Breast epithelium (tissue), 4 donors: ENCODE results near the gene CD209. TPM values are rescaled to one million over a fixed set of nuclear protein-coding genes. Genes with fewer than 3 reads are reported as not detected.
A peak's percentile ranks its signal among the peaks of the same experiment; 100 is the strongest.

Experiments
- DNase-seq, 2 donors: peaks; one replicate each; pipeline ENCODE4 v3.0.0-alpha.2; 2019; ENCODE audit warnings: low spot score in 2 of 2
- H3K27ac ChIP-seq, 2 donors: fragments of 200-600 bp; sonication (generic) in 1 of 2; one replicate each; pipeline ENCODE4 v1.5.1; 2016 to 2019; ENCODE audit warnings: mild to moderate bottlenecking in 1 of 2
- H3K27me3 ChIP-seq, 2 donors: fragments of 200-600 bp; sonication (generic) in 1 of 2; one replicate each; pipeline versions ENCODE4 v1.5.1 to v1.6.0; 2017 to 2019; ENCODE audit warnings: control low read depth in 1 of 2, mild to moderate bottlenecking in 1 of 2
- H3K36me3 ChIP-seq: fragments of 200-600 bp; one replicate; pipeline ENCODE4 v1.5.1; 2019
- H3K4me1 ChIP-seq, 2 donors: fragments of 200-600 bp; sonication (generic); one replicate each; pipeline ENCODE4 v1.5.1; 2016 to 2019; ENCODE audit warnings: control low read depth in 1 of 2
- H3K4me3 ChIP-seq, 3 donors: fragments of 200-600 bp; sonication (generic); 1 replicate in 2 of 3; 2 replicates in 1 of 3; pipeline ENCODE4 v1.5.1; 2016 to 2019; ENCODE audit warnings: mild to moderate bottlenecking in 3 of 3, moderate library complexity in 2 of 3
- H3K9me3 ChIP-seq, 2 donors: fragments of 200-600 bp; sonication (generic) in 1 of 2; one replicate each; pipeline ENCODE4 v1.5.1; 2016 to 2019; ENCODE audit warnings: control low read depth in 1 of 2
- POLR2A ChIP-seq: fragments of 450-650 bp; IDR thresholded peaks from one replicate; pipeline ENCODE4 v1.6.1; 2016; ENCODE audit warnings: antibody characterized with exemption, mild to moderate bottlenecking, moderate library complexity
- POLR2AphosphoS5 ChIP-seq, 3 donors: sonication (generic); formaldehyde crosslinking; IDR thresholded peaks; one replicate each; pipeline ENCODE4 v1.6.1; 2017; ENCODE audit warnings: antibody characterized with exemption in 3 of 3
- intact Hi-C: fragments of 100-400 bp; cut with DNase I; formaldehyde crosslinking; loops from one replicate; pipeline ENCODE4 v1.15.1; 2023; ENCODE audit warnings: low total_unique reads
- total RNA-seq, 3 donors: library from RNA; depleted of rRNA; stranded (reverse); fragments of >200 nt; gene quantifications; one replicate each; pipeline ENCODE4 v1.1.0, GENCODE V29; 2016
- TF ChIP-seq, protein P1 (sequence below), 3 donors: fragments of 450-650 bp; IDR thresholded peaks; one replicate each; pipeline ENCODE4 v1.5.1; 2016 to 2017; ENCODE audit warnings: antibody characterized with exemption in 3 of 3, mild to moderate bottlenecking in 3 of 3, moderate library complexity in 3 of 3

The CD209 gene
- total RNA-seq, 3 donors from 2014 or later: 2.3 to 9.8 (median 2.6) TPM

DNA sequence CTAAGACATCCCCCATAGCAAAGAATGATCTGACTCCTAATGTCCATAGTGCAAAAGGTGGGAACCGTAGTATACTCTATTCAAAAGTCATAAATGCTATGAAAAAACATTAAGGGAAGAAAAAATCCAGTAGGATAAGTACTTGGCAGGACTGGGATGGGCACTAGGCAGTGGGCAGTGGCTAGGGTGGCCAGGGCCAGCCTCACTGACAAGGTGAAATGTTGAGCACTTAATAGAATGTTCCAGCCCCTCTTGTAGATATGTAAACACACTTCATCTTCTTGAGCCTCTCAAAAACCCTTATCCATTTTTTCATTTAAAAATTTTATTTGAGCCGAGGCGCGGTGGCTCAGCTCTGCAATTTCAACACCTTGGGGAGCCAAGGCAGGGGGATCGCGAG is 14.0 kb downstream of the CD209 start:
- Histone ChIP-seq H3K36me3 (no peaks in the 10 kb centered on the region), H3K4me3 (no peak overlapping the region), H3K27me3 (peaks cover 5 to 46% of the 10 kb centered on the region in 2 donors), H3K9me3 (no peaks in the 10 kb centered on the region), H3K4me1 (no peaks in the 10 kb centered on the region), H3K27ac (no peak overlapping the region)
- DNase-seq: no peak
- TF ChIP-seq, protein P1, sequence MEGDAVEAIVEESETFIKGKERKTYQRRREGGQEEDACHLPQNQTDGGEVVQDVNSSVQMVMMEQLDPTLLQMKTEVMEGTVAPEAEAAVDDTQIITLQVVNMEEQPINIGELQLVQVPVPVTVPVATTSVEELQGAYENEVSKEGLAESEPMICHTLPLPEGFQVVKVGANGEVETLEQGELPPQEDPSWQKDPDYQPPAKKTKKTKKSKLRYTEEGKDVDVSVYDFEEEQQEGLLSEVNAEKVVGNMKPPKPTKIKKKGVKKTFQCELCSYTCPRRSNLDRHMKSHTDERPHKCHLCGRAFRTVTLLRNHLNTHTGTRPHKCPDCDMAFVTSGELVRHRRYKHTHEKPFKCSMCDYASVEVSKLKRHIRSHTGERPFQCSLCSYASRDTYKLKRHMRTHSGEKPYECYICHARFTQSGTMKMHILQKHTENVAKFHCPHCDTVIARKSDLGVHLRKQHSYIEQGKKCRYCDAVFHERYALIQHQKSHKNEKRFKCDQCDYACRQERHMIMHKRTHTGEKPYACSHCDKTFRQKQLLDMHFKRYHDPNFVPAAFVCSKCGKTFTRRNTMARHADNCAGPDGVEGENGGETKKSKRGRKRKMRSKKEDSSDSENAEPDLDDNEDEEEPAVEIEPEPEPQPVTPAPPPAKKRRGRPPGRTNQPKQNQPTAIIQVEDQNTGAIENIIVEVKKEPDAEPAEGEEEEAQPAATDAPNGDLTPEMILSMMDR (IDR thresholded peaks at IDR 0.05): no peak
- TF ChIP-seq POLR2AphosphoS5 (IDR thresholded peaks at IDR 0.05): no peak
- no peak for TF ChIP-seq POLR2A
- intact Hi-C loops: no loop called here

DNA sequence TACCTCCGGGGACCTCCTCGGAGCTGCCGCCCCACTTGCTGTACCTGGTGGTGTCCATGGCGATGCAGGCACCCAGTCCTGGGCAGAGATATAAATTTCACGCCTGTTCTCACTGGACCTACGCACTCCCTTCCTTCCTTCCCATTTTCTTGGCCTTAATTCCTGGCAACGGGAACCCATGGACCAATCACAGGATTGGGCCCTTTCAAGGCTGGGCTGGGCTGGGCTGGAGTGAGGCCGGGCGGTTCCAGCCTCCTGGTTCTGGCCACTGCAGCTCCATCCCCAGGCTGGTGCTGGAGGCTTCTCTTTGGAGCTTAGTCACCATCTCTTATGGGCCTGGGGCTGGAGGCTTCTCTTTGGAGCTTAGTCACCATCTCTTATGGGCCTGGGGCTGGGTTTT is 15.3 kb downstream of the CD209 start, which contains the start of gene CLEC4G:
CLEC4G (minus strand) TSS at position 66 of the 400 bp plus-strand sequence; CDS start at position 58, 8 bp downstream.
- intact Hi-C loops: no loop called here
- Histone ChIP-seq H3K27me3 (peaks cover 5 to 55% of the 10 kb centered on the region in 2 donors), H3K36me3 (no peaks in the 10 kb centered on the region), H3K27ac (no peak within 1 kb of the TSS), H3K4me1 (no peaks in the 10 kb centered on the region), H3K9me3 (no peaks in the 10 kb centered on the region), H3K4me3 (no peak within 1 kb of the TSS)
- TF ChIP-seq POLR2AphosphoS5 (IDR thresholded peaks at IDR 0.05) (no peak), POLR2A (no peak)
- TF ChIP-seq, protein P1 (IDR thresholded peaks at IDR 0.05): no peak
- DNase-seq: no peak

DNA sequence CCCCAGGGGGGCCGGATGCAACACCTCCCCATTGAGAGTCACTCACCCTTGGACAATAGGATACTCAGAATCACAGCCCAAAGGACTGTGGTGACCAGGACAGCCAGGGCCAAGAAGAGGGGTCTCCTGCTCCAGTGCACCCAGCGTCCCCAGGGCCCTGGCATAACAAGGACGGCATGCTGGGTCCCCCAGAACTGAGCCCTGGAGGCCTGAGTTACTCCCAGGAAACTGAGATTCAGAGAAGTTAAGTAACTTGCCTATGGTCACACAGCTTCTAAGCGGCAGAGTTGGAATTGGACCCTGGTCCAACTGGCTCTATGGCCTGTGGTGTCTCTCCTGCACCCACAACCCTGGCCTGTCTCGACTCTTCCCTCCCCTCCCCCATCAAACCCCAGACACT is 15.7 kb downstream of the CD209 start:
- peaks cover 5 to 55% of the 10 kb centered on the region in 2 donors for H3K27me3 ChIP-seq
- intact Hi-C loops: no loop called here
- no peaks in the 10 kb centered on the region for H3K36me3 ChIP-seq
- H3K4me3 ChIP-seq: no peak overlapping the region
- DNase-seq: no peak
- no peaks in the 10 kb centered on the region for H3K4me1 ChIP-seq
- no peaks in the 10 kb centered on the region for H3K9me3 ChIP-seq
- TF ChIP-seq, protein P1 (IDR thresholded peaks at IDR 0.05): no peak
- TF ChIP-seq POLR2AphosphoS5 (IDR thresholded peaks at IDR 0.05) (no peak), POLR2A (no peak)
- H3K27ac ChIP-seq: no peak overlapping the region

DNA sequence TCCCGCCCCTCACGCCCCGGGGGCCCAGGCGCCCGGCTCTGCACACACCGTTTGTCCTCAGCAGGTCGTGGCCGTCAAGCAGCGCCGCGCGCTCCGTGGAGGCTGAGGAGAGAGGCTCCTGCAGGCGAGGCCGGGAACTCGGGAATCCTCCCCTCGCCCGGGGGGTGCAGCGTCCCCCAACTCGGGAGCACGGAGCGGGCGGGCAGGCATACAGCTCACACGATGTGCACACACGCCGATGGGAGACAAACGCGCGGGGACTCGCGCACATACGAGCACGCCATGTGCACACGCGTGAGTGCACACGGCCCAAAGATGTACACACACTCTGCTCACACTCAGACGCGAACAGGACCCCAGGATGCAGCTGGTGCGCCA is 16.1 kb downstream of the CD209 start:
- no peak for DNase-seq
- Histone ChIP-seq H3K27me3 (peaks cover 5 to 55% of the 10 kb centered on the region in 2 donors), H3K36me3 (no peaks in the 10 kb centered on the region), H3K4me1 (no peaks in the 10 kb centered on the region), H3K4me3 (no peak overlapping the region), H3K27ac (no peak overlapping the region), H3K9me3 (no peaks in the 10 kb centered on the region)
- intact Hi-C loops: no loop called here
- TF ChIP-seq POLR2AphosphoS5 (IDR thresholded peaks at IDR 0.05) (no peak), POLR2A (no peak)
- TF ChIP-seq, protein P1 (IDR thresholded peaks at IDR 0.05): no peak

DNA sequence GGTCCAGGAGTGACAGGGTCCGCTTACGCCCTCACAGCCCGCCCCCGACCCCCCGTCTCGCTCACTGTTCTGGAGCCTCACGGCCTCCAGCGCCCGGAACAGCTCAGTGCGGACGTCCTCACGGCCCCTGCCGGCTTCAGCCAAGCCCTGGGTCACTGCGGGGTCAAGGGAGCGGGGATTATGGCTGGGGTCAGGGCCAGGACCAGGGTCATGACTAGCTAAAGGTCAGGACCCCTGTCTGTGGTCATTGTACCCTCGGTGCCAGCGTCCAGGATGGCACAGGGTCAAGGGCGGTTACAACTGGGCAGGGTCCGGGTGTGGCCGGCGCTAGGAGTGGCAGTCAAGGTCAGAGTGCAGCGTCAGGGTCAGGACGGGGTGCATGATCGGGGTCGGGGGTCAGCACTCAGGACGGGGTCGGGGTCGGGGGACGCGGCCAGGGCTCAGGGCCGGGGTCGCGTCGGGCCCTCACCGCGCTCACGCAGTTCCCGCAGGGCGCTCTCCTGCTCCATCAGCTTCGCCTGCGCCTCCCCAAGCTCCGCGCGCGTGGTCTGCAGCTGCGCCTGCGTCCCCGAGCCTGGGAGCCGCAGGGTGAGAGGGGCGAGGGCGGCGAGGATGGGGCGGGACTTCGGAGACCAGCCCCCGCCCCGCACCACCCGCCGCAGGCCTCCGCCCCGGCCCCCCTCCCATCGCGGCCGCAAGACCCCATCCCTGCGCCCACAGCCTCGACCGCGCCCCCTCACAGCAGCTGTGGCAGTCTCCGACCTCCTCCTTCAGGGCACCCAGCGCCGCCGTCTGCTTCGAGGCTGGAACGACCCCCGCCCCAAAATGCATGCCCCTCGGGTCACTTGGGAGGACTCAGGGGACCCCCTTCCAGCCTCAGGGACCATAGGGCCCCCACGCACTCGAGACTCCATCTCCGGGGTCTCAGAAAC is 16.8 kb downstream of the CD209 start:
- no peaks in the 10 kb centered on the region for H3K9me3 ChIP-seq
- H3K4me3 ChIP-seq: peak overlapping the region in 1 of 3 donors; percentile 8
- H3K4me1 ChIP-seq: no peaks in the 10 kb centered on the region
- intact Hi-C loops: no loop called here
- H3K27ac ChIP-seq: no peak overlapping the region
- TF ChIP-seq, protein P1 (IDR thresholded peaks at IDR 0.05): no peak
- no peak for TF ChIP-seq POLR2AphosphoS5 (IDR thresholded peaks at IDR 0.05)
- TF ChIP-seq POLR2A: no peak
- no peak for DNase-seq
- H3K27me3 ChIP-seq: peaks cover 5 to 55% of the 10 kb centered on the region in 2 donors
- H3K36me3 ChIP-seq: no peaks in the 10 kb centered on the region
